ENCODE measurements around the gene AP2M1.
A peak's percentile ranks its signal among the peaks of the same experiment; 100 is the strongest.

Gene AP2M1

GRCh38 chr3:184231671-184232070 lies 57.0 kb downstream of the AP2M1 start:
- DNase-seq (ENCODE audit: low spot score) = peak; percentile 10
- TF ChIP-seq CTCF (IDR thresholded peaks at IDR 0.05; ENCODE audit: extremely low read depth, insufficient read depth, missing control alignments) = no peak
- in situ Hi-C loops (cut with MboI; ENCODE audit: low pct_unique_long_range_greater_than_20kb, low sequenced_read_pairs, unreplicated experiment) = loop anchor here (25.0 kb wide), 1 partner anchor 344 kb away; the partner anchor contains the start of gene PARL

DNA sequence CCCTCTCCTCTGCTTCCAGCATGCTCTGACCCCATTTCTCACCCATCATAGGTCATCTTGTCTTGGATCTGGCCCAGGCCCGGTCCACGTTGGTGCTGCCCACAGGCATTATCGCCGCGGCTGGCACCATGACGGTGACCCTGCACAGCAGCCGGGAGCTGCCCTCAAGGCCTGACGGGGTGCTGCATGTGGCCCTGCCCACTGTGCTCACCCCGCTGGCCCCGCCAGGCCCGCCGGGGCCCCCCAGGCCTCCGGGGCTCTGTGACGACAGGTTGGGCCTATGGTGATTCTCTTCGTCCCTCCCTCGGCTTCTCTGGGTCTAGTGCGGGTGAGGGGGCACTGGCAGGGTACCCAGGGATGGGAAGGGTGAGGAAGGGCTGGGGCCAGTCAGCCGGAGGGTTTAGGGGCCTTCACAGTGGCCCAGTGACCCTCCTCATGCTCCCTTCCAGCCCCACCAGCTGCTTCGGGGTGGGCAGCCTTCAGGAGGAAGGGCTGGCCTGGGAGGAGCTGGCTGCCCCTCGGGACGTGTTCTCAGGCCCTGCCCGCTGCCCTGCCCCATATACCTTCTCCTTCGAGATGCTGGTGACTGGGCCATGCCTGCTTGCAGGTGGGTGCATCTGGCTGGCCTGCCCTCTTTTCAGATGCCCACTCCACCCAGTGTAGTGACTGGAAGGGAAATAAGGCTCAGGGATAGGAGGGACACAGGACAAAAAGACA lies 58.6 kb downstream of the AP2M1 start:
- in situ Hi-C loops (cut with MboI; ENCODE audit: low pct_unique_long_range_greater_than_20kb, low sequenced_read_pairs, unreplicated experiment) = loop anchor here (25.0 kb wide), 1 partner anchor 346 kb away; the partner anchor contains the start of gene PARL
- DNase-seq (ENCODE audit: low spot score) = peak; percentile 14
- TF ChIP-seq CTCF (IDR thresholded peaks at IDR 0.05; ENCODE audit: extremely low read depth, insufficient read depth, missing control alignments) = no peak
